GM18498 (cell line): ENCODE data around the gene ENOSF1.
A peak's percentile ranks its signal among the peaks of the same experiment; 100 is the strongest.

Experiments used
- ATAC-seq: cut with Tn5 transposase; IDR thresholded peaks from one replicate; pipeline ENCODE4 v1.9.1; 2021; ENCODE audit warnings: mild to moderate bottlenecking, moderate library complexity; ENCODE audit not compliant: unreplicated experiment

Gene ENOSF1

GRCh38 chr18:675307-675706 is 37.1 kb downstream of the ENOSF1 start:
- no peak for ATAC-seq

DNA sequence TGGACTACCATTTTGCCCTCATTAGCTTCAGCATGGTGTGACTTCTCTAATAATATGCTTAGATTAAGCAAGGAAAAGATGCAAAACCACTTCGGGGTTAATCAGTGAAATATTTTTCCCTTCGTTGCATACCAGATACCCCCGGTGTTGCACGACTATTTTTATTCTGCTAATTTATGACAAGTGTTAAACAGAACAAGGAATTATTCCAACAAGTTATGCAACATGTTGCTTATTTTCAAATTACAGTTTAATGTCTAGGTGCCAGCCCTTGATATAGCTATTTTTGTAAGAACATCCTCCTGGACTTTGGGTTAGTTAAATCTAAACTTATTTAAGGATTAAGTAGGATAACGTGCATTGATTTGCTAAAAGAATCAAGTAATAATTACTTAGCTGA is 38.7 kb downstream of the ENOSF1 start:
- ATAC-seq = no peak

GRCh38 chr18:673317-673716 is 39.1 kb downstream of the ENOSF1 start:
- no peak for ATAC-seq

GRCh38 chr18:671405-671804 is 41.0 kb downstream of the ENOSF1 start:
- no peak for ATAC-seq

DNA sequence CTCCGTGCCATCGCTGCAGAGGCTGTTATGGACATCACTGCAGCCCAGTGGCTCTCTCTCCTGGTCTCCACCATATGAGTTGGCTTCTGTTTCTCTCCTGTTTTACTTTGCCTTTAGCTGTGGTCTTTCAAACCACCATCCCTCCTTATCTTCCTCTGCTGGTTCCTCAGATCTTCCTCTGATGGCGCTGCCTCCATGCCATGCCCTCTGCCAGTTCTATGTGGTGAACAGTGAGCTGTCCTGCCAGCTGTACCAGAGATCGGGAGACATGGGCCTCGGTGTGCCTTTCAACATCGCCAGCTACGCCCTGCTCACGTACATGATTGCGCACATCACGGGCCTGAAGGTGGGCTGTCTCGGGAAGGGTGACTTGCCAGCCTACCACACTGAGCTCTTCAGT is 41.9 kb downstream of the ENOSF1 start:
- no peak for ATAC-seq

GRCh38 chr18:669077-669476 is 43.4 kb downstream of the ENOSF1 start:
- ATAC-seq = no peak

GRCh38 chr18:668260-668659 is 44.2 kb downstream of the ENOSF1 start:
- ATAC-seq = no peak

- no peak for ATAC-seq
These were observed 45.8 kb downstream of the ENOSF1 start for GRCh38 chr18:666628-667027.

DNA sequence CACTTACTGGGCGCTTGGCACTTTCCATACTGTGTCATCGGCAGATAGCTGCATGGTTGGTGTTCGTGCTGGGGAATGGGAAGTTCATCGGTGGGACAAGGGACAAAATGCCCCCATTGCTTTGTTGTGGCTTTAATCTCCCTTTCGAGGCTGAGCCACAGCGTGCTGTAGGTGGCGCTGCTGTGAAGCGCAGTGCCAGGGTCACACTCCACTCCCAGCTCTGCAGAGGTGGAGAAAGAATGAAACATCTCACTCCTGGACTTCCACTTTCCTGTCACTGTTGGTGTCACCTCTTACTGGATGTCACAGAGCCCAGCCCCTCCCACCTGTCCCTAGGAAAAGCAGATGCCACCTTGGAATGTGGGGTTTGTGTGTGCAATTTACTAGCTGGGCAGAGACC is 46.3 kb downstream of the ENOSF1 start:
- no peak for ATAC-seq

DNA sequence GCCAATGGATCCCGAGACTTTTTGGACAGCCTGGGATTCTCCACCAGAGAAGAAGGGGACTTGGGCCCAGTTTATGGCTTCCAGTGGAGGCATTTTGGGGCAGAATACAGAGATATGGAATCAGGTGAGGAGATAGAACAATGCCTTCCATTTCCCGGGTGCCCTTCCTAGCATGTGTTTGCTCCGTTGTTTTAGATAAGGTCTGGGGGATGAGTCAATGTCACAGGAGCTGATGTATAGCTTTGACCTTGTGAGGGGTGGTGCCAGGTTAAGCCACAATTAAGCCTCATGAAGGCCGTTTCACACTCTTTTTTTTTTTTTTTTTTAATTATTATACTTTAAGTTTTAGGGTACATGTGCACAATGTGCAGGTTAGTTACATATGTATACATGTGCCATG is 50.2 kb downstream of the ENOSF1 start:
- no peak for ATAC-seq

DNA sequence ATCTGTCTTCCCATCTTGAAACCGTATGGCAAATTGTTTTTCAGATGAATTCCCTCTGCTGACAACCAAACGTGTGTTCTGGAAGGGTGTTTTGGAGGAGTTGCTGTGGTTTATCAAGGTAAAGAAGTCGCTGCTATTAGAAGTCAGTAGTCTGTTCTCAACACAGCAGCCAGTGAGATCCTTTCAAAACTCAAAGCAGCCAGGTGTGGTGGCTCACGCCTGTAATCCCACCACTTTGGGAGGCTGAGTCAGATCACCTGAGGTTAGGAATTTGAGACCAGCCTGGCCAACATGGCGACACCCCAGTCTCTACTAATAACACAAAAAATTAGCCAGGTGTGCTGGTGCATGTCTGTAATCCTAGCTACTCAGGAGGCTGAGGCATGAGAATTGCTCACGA is 52.8 kb downstream of the ENOSF1 start:
- no peak for ATAC-seq

- ATAC-seq = no peak
These were observed 53.4 kb downstream of the ENOSF1 start for GRCh38 chr18:658947-659533.

DNA sequence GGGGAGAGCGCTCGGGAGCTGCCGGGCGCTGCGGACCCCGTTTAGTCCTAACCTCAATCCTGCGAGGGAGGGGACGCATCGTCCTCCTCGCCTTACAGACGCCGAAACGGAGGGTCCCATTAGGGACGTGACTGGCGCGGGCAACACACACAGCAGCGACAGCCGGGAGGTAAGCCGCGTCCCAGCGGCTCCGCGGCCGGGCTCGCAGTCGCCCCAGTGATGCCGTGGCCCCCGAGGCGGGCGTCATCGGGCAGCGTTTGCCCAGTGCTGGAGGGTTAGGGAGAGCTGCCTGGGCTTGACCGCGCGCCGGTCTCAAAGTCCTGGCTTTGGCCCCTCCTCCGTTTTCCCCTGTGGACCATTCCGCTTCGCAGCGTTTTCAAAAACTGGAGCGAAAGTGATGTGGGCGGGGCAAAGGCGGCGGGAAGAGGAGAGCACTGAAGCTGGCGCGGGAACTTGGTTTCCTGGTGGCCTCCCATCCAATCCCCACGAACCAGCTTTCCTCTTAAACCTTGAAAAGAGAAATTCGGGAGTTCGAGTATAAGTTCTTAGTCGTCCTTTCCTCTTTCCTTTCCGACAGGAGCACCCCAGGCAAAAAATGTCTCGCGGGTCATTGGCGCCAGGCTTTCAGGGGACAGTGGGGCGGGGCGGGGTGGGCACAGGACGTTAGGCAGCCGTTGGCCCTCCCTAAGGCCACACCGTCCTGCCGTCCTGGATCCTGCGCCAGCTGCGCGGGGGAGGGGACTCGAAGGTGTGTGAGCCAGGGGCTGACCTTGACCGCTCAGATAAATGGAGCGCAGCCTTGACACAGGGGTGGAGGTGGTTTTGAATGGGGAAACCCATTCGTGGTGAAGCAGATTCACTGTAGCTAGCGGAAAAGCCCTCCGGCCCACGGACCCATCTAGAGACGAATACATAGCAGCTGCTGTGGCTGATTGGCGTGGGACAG is 54.2 kb downstream of the ENOSF1 start:
- ATAC-seq = peak; percentile 62

DNA sequence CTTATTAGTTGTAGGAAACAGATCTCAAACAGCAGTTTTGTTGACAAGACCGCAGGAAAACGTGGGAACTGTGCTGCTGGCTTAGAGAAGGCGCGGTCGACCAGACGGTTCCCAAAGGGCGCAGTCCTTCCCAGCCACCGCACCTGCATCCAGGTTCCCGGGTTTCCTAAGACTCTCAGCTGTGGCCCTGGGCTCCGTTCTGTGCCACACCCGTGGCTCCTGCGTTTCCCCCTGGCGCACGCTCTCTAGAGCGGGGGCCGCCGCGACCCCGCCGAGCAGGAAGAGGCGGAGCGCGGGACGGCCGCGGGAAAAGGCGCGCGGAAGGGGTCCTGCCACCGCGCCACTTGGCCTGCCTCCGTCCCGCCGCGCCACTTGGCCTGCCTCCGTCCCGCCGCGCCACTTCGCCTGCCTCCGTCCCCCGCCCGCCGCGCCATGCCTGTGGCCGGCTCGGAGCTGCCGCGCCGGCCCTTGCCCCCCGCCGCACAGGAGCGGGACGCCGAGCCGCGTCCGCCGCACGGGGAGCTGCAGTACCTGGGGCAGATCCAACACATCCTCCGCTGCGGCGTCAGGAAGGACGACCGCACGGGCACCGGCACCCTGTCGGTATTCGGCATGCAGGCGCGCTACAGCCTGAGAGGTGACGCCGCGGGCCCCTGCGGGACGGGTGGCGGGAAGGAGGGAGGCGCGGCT is 55.0 kb downstream of the ENOSF1 start, which contains the start of gene TYMS:
TSS of gene TYMS (plus strand) at position 343 of the 690 bp plus-strand sequence. CDS start at position 433, 90 bp downstream.
- peak; percentile 54 for ATAC-seq

DNA sequence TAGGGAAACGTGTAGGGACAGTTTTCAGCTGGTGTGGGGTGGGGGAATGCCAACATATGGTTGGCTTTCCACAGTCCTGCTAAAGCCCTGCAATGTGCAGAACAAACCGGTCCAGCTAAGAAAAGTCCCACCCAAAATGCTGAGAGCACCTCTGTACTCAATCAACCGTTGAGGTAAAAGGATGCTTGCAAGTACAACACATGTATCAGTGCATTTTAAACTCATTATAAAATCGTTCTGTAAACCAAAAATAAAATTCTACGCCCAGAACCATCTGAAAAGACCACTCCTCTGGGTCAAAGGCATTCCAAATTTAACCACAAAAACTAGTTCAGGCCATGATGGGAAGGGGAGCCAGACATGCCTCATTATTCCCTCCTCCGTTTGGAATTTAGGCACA is 57.0 kb downstream of the ENOSF1 start:
- ATAC-seq = no peak

DNA sequence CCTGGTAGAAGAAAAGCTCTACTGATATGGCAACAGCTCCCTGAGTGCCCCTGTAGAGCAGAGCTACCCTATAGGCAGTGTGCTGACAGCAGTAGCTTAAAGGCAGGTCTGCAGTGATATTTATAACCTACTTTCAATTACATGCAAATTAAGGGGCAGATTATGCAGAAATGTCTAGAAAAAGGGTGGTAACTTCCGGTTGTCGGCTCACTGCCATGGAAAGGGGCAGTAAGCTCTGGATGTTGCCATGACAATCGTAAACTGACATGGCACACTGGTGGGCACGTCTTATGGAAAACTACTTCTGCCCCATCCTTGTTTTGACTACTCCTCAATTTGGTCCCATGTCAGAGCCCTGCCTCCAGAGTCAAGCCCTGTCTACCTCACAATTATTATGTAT is 57.8 kb downstream of the ENOSF1 start:
- ATAC-seq = no peak

DNA sequence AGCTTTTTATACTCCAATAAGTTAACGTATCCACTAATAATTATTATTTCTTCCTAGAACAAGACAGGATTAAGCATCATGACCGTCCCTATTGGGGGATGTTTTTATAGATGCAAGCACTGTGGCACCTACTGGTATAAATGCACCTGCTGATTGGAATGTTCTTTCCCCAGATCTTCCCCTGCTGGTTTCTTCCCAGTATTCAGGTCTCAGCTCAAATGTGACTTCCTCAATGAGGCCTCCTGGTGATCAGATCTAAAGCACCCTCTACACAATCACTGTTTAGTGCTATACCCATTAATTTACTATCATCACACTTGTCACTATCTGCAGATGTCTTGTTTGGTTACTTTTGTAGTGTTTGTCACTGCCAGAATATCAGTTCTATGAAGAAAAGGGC is 58.9 kb downstream of the ENOSF1 start:
- ATAC-seq = no peak

DNA sequence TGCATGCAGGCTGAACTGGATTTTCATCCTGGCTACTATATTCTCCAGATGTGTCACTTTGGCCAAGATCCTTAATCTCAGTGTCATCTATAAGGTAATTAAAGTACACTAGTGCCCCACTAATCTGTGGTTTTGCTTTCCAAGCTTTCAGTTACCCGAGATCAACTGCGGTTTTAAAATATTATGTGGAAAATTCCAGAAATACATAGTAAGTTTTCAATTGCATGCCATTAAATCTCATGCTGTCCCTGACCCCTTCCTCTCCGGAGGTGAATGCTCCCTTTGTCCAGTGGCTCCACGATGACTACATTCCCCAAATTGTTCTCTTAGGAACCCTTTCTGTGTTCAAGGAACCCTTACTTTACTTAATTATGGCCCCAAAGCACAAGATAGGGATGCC is 60.3 kb downstream of the ENOSF1 start:
- no peak for ATAC-seq

- ATAC-seq = peak; percentile 96
These were observed 62.0 kb downstream of the ENOSF1 start for GRCh38 chr18:650428-650858.

GRCh38 chr18:649341-649740 is 63.1 kb downstream of the ENOSF1 start:
- no peak for ATAC-seq

DNA sequence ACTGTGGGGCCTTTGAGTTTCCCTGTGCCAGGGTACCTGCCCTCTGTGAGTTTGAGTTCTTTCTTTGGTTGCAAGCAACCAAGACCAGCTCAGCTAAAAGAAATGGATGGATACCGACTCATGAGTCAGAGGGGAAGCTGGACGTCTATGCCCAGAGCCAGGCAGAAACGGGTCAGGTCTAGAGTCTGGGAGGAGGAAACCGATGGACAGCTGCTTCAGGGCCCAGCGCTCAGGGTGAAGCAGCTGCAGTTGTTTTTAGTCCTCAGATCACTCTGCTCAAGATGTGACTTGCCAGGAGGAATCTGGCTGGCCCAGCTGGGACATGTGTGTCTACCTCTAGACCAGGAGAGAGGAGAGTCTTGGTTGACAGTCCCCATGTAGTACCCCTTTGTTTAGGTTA is 65.1 kb downstream of the ENOSF1 start:
- ATAC-seq = no peak
